AG04449 (cell line): ENCODE results near the gene XPO4.

Experiments
- CTCF ChIA-PET: fragments of 350-600 bp; formaldehyde crosslinking; extraction: SDS; loops from one replicate; lab custom pipeline; 2021; ENCODE audit warnings: antibody characterized with exemption; lab: Yijun Ruan, JAX
- POLR2A ChIA-PET: fragments of 400-600, 350-600 bp; formaldehyde crosslinking; extraction: SDS; loops from one replicate; lab custom pipeline; 2020; ENCODE audit warnings: antibody characterized with exemption, inconsistent platforms; lab: Yijun Ruan, JAX
- DNase-seq: peaks from one replicate; pipeline ENCODE4 v3.0.0-alpha.2; 2010; ENCODE audit warnings: low read depth, low spot score
- H3K4me3 ChIP-seq: 2 replicates; pipeline ENCODE4 v1.5.1; 2011; ENCODE audit warnings: low read depth, mild to moderate bottlenecking, control low read depth, low read length
- CTCF ChIP-seq: IDR thresholded peaks from one replicate; pipeline ENCODE4 v1.5.1; 2011; ENCODE audit warnings: mild to moderate bottlenecking, moderate library complexity, low read length, control low read depth, inconsistent platforms; ENCODE audit not compliant: insufficient read depth; ENCODE audit errors: missing control alignments

The XPO4 gene

GRCh38 chr13:20825477-20825875 lies 77.1 kb downstream of the XPO4 start:
- TF ChIP-seq CTCF: no peak
- no peak overlapping the region for H3K4me3 ChIP-seq
- no peak for DNase-seq
- POLR2A ChIA-PET: no interaction called here
- CTCF ChIA-PET: interaction anchor here (0.8 to 5.2 kb wide), 4 partner anchors 9 to 332 kb away, joined by 3 to 126 read pairs (median 12); no protein-coding TSS in a partner anchor

GRCh38 chr13:20824762-20825476 lies 77.6 kb downstream of the XPO4 start:
- TF ChIP-seq CTCF: no peak
- ChIA-PET POLR2A (no interaction called here), CTCF (interaction anchor here (0.8 to 5.2 kb wide), 4 partner anchors 8 to 332 kb away, joined by 3 to 126 read pairs (median 12); no protein-coding TSS in a partner anchor)
- no peak overlapping the region for H3K4me3 ChIP-seq
- DNase-seq: no peak

- ChIA-PET POLR2A (no interaction called here), CTCF (interaction anchor here (1.4 kb wide), 1 partner anchor 13 kb away, joined by 3 read pairs; no protein-coding TSS in a partner anchor)
- DNase-seq: no peak
- H3K4me3 ChIP-seq: no peak overlapping the region
- no peak for TF ChIP-seq CTCF
Measured at GRCh38 chr13:20823071-20823470, 79.5 kb downstream of the XPO4 start.

- no peak for TF ChIP-seq CTCF
- DNase-seq: no peak
- CTCF ChIA-PET: no interaction called here
- H3K4me3 ChIP-seq: no peak overlapping the region
- POLR2A ChIA-PET: no interaction called here
Measured at GRCh38 chr13:20822406-20822805, 80.1 kb downstream of the XPO4 start.

- ChIA-PET CTCF (interaction anchor here (3.3 to 6.6 kb wide), 2 partner anchors 9 to 13 kb away, joined by 9 to 67 read pairs; no protein-coding TSS in a partner anchor), POLR2A (no interaction called here)
- no peak for TF ChIP-seq CTCF
Measured at GRCh38 chr13:20819715-20820114, 82.8 kb downstream of the XPO4 start.

GRCh38 chr13:20815464-20815863 lies 87.1 kb downstream of the XPO4 start:
- CTCF ChIA-PET: interaction anchor here (1.0 to 6.6 kb wide), 7 partner anchors 10 to 320 kb away, joined by 3 to 67 read pairs (median 6); partner anchors contain the start of gene IL17D
- POLR2A ChIA-PET: interaction anchor here (1.9 kb wide), 1 partner anchor 11 kb away, joined by 5 read pairs; no protein-coding TSS in a partner anchor
- no peak for TF ChIP-seq CTCF
- no peak overlapping the region for H3K4me3 ChIP-seq
- no peak for DNase-seq

More at GRCh38 chr13:20819715-20820114, 82.8 kb downstream of the XPO4 start:
- no peak overlapping the region for H3K4me3 ChIP-seq
- no peak for DNase-seq
